Left ventricle myocardium inferior (tissue), 1 donor: ENCODE results near the gene FXYD5. TPM values are rescaled to one million over a fixed set of nuclear protein-coding genes. Genes with fewer than 3 reads are reported as not detected.
A peak's percentile ranks its signal among the peaks of the same experiment; 100 is the strongest.

ENCODE experiments used
- DNase-seq: peaks from one replicate; pipeline ENCODE4 v3.0.0-alpha.2; 2020
- H3K27ac ChIP-seq: fragments of 200-600 bp; replicated peaks from 2 replicates; pipeline ENCODE4 v1.8.0; 2021
- H3K27me3 ChIP-seq: fragments of 200-600 bp; 2 replicates; pipeline ENCODE4 v1.8.0; 2021; ENCODE audit warnings: low read depth
- H3K36me3 ChIP-seq: fragments of 200-600 bp; 2 replicates; pipeline ENCODE4 v1.8.0; 2021
- H3K4me1 ChIP-seq: fragments of 200-600 bp; 2 replicates; pipeline ENCODE4 v1.8.0; 2021
- H3K4me3 ChIP-seq: fragments of 200-600 bp; 2 replicates; pipeline ENCODE4 v1.8.0; 2021; ENCODE audit warnings: mild to moderate bottlenecking, moderate library complexity
- H3K9me3 ChIP-seq: fragments of 200-600 bp; replicated peaks from 2 replicates; pipeline ENCODE4 v1.8.0; 2021
- CTCF ChIP-seq: fragments of 200-600 bp; IDR thresholded peaks from 2 replicates; pipeline ENCODE4 v1.8.0; 2021; ENCODE audit warnings: antibody characterized with exemption, mild to moderate bottlenecking, borderline replicate concordance
- intact Hi-C: fragments of 100-400 bp; cut with micrococcal nuclease; formaldehyde crosslinking; loops from one replicate; pipeline ENCODE4 v1.11.0; 2022
- total RNA-seq: library from RNA; stranded (reverse); fragmentation: NEBNext Ultra II Directional; extraction: Animal tissue kit (Norgen Biotek cat#: 25700); gene quantifications from one replicate; pipeline ENCODE4 v1.2.1, GENCODE V29; 2021
- donor health status: DM: no; HTN: yes; CAD: no; lungs with severe emphysema.

Gene FXYD5
- total RNA-seq, 1 donor from 2014 or later, result 23.4 TPM

GRCh38 chr19:35122687-35123551 is 31.6 kb upstream of the FXYD5 start:
- H3K4me1 ChIP-seq, result peaks cover 39% of the 10 kb centered on the region
- no peaks in the 10 kb centered on the region for H3K36me3 ChIP-seq
- no peak for TF ChIP-seq CTCF
- H3K27ac ChIP-seq, result peak overlapping the region; percentile 95
- no peaks in the 10 kb centered on the region for H3K27me3 ChIP-seq
- no peaks in the 10 kb centered on the region for H3K9me3 ChIP-seq
- peak overlapping the region; percentile 79 for H3K4me3 ChIP-seq
- DNase-seq, result no peak
- intact Hi-C loops, result no loop called here

GRCh38 chr19:35123573-35123972 is 31.0 kb upstream of the FXYD5 start:
- DNase-seq, result peak; percentile 44
- Histone ChIP-seq H3K36me3 (no peaks in the 10 kb centered on the region), H3K9me3 (no peaks in the 10 kb centered on the region), H3K27ac (peak overlapping the region; percentile 95), H3K27me3 (no peaks in the 10 kb centered on the region), H3K4me1 (peaks cover 36% of the 10 kb centered on the region), H3K4me3 (peak overlapping the region; percentile 79)
- intact Hi-C loops, result no loop called here
- no peak for TF ChIP-seq CTCF

- peak overlapping the region; percentile 79 for H3K4me3 ChIP-seq
- H3K9me3 ChIP-seq, result no peaks in the 10 kb centered on the region
- no peak for TF ChIP-seq CTCF
- H3K27me3 ChIP-seq, result no peaks in the 10 kb centered on the region
- peaks cover 34% of the 10 kb centered on the region for H3K4me1 ChIP-seq
- H3K36me3 ChIP-seq, result no peaks in the 10 kb centered on the region
- intact Hi-C loops, result no loop called here
- peak overlapping the region; percentile 95 for H3K27ac ChIP-seq
- DNase-seq, result peak; percentile 93
Measured at GRCh38 chr19:35124098-35125060, 30.2 kb upstream of the FXYD5 start.

GRCh38 chr19:35125270-35125717 is 29.2 kb upstream of the FXYD5 start:
- Histone ChIP-seq H3K4me3 (peak overlapping the region; percentile 79), H3K27ac (peak overlapping the region; percentile 95), H3K9me3 (no peaks in the 10 kb centered on the region), H3K27me3 (no peaks in the 10 kb centered on the region), H3K36me3 (no peaks in the 10 kb centered on the region), H3K4me1 (peaks cover 34% of the 10 kb centered on the region)
- intact Hi-C loops, result no loop called here
- TF ChIP-seq CTCF, result no peak
- DNase-seq, result no peak
